GM19324 (cell line): ENCODE data around the gene APBA2.
"Not testable (repeated sequence)": the region's sequence is repeated elsewhere in the genome, so short reads cannot be mapped to it uniquely, and the experiment has no call there.

Experiments
- ATAC-seq: cut with Tn5 transposase; IDR thresholded peaks from one replicate; pipeline ENCODE4 v1.9.1; 2021; ENCODE audit warnings: mild to moderate bottlenecking, moderate library complexity; ENCODE audit not compliant: unreplicated experiment, low FRiP score

Gene APBA2

DNA sequence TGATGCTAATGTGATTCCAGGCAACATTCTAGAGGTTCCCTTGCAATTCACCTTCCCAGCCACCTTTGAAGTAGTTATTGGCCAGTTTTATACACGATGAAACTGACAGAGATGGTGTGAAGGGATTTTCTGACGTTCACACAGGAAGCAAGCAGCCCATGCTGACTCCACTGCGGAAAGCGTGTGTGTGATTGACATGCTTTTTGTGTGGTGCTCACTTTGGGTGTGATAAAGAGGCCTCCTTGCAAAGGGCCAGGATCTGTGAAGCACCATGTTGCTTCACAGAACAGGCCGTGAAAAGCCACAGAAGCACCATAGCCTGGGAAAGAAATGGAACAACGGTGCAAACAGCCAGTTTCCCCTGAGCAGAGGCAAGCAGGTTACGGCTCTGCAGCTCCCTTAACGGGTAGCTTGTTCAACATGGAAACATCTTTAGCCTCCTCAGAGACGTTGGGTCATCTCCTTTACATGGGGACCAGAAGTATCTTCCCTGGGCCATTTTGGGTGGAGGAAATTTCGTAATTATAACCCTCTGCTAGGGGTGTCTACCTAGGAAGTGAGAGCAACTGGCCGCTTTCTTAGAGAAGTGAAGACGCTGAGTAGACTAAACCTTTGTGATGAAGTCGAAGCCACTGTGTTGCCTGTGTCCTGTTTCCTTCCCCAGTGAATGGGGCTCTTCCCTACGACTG, 108.5 kb downstream of the APBA2 start:
- ATAC-seq = no peak

DNA sequence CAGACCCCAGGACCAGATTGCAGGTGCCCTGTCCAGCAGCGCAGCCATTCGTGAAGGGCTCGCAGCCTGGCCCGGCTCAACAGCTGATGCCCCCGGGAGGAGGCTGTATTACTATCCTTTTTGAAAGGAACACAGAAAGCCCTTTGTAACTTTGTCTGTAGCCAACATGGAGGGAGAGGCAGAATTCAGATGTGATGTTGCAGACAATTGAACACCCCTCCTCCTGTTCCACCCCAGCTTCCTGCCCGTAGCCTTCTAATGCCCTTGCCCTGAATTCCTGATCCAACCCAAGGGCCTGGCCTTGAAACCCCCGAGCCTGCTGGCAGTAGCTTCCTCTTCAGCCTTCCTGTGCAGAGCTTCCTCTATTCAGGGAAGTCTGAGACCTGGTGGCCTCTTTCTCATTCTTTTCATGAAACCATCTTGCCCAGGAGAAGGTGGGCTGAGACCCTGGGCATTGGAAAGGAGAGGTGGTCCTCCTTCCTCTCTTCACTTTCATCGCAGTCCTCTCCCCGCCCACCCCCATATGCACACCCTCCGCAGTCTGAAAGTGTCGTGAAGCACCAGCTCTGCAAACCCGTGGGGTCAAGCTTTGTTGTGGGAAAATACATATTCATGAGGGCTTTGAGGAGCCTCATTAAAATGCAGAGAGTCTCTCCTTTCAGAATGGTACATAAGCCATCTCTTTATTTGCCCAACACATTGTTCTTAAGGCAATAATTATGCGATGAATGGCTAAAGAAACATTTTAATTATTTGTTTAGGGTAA, 109.2 kb downstream of the APBA2 start:
- no peak for ATAC-seq

DNA sequence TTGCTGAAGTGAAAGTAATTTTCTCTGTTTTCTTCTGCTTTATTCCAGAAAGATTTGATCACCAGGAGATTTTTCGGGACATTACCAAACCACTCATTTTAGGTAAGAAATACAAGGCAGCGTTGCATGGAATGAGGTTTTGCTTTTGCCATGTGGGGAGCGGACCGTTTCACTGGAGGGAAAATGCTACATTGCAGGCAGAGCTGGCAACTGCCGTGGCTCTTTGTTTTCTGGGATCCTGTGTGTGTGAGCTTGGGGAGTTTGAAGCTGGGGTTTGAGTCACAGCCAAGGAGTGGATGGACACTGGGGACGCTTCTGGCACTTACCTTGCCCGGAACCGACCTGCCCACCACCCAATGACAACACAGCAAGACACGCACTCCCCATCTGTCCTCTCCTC, 109.9 kb downstream of the APBA2 start:
- no peak for ATAC-seq

DNA sequence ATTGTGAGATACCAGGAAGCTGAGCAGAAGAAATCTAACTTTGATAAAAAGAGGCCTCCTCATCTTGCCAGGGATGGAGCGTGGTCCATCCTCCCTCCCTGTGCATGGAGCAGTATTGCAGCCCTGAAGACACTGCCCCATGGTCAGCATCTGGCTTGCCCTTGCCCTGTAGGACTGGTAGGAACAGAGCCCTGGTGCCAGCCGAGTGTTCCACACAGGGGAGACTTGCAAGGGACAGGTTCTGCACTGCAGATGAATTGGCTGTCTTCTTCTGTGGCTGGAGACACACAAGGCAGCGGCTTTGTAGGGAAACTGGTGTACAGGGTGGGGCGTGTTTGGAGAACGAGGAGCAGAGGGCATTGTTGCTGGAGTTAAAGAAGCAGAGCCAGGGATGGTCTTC, 110.5 kb downstream of the APBA2 start:
- ATAC-seq = no peak

DNA sequence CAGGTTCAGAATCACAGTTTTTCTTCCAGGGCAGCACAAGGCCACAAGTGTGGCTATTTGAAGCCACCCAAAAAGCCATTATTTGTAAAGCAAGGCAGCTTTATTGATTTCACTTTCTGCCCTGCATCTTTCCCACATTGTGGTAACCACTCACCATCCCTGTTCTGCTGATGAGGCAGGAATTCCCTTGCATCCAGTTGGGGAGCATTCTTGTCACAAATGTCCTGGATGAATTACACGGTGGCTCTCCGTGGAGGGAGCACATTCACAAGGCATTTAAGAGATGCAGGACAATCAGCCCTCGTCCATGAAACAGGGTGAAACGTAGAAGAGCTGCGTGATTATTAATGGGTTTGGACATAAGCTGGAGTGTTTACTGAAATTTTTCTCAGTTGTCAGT, 111.2 kb downstream of the APBA2 start:
- ATAC-seq = no peak

DNA sequence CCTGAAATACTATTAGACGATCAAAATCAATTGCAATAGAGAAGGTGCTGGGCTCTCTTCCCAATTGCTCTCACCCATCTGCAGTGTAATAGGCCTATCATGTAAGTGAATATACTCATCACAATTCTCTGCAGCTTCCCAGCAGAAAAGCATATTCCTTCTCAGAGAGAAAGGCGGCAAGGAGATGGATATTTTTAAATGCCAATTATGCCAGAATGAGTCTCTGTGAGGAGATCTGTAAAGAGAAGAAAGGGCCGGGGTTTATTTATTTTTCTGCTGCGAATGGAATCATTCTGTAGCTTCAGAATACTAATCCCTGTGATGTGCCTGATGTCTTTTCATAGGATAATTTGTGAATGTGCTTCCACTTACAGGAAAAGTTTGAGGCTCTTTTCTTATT, 112.0 kb downstream of the APBA2 start:
- ATAC-seq = no peak

DNA sequence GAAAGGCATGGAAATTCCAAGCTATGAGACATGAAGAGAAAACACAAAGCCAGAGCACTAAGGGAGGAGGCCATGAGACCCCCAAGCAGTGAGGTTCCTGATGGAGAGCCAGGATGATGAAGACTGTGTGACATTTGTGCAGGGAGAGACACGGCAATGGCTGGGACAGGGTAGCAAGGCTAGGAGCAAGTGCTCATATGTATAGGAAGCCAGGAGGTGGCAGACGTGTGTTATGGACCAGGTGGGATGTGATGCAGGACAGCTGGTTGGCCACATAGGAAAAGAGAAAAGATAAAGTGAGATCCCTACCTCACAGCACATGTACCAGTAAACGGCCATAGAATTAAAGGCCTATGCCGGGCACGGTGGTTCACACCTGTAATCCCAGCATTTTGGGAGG, 112.7 kb downstream of the APBA2 start:
- ATAC-seq = no peak

DNA sequence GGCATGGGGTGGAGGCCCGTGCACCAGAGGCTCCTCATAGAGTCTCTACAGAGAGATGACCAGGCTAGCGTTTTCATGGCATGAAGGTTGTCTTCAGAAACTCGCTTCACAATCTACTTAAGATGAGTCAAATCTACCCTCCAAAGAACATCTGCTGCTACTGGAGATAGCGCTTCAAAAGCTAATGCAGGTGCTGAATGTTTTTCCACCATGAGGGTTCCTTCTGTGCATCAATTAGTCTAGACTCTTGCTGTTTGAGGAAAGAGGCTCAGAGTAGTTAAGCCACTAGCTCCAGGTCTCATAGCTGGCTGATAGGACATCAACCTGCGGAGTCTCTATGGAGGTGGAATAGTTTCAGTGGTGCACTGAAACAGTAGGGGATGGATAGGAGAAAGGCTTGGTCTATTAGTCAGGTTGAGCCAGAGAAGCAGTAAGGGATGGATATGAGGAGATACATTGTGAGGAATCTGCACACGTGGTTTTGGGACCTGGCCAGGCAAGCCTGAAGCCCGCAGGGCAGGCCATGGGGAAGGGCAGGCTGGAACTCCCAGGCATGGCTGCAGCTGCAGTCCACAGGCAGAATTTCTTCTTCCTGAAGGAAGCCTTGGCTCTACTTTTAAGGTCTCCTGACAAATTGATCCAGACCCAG, 117.5 kb downstream of the APBA2 start:
- ATAC-seq = no peak

DNA sequence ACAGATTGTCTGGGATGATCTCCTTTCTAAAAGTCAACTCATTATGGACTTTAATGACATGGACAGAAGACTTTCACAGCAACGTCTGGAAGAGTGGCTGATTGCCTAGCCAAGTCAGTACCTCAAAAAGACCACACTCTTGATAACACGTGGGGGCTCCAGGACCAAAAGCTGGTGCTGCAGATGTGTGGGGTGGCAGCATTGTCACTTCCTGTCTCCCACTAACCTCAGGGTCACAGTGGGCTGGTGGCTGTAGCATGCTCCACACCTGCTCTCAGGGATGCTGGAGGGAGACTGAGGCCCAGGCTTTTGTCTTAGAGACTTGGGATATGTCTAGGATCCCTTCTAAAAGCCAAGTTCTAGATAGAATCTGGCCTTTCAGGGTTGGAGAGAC, 118.1 kb downstream of the APBA2 start:
- no peak for ATAC-seq

DNA sequence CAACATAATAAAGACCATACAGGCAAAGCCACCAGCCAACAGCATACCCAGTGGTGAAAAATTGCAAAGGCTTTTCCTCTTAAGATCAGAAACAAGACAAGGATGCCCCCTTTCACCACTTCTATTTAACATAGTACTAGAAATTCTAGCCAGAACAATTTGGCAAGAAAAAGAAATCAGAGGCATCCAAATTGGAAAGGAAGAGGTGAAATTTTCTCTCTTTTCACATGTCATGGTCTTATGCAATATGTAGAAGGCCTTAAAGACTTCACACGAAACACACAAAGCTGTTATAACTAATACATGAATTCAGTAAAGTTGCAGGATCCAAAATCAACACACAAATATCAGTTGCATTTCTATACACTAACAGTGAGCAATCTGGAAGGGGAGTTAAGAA, 120.2 kb downstream of the APBA2 start:
- no peak for ATAC-seq

DNA sequence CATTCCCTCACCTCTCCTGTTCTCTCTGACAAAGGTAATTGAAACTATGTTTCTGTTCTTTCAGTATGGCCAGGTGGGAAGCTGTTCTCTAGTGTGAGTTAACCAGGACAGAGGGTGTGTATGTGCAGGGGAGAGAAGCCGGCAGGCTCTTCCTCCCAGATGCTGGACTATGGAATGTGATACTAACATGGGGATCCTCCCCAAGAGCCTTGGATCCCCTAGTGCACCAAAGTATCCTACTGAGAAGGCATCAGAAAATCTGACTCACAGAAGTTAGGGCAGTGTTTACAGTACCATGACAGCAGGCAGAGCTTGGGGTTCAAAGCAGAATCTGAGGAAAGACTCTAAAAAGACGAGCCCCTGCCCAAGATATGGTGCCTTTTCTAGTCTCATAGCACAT, 123.1 kb downstream of the APBA2 start:
- no peak for ATAC-seq

DNA sequence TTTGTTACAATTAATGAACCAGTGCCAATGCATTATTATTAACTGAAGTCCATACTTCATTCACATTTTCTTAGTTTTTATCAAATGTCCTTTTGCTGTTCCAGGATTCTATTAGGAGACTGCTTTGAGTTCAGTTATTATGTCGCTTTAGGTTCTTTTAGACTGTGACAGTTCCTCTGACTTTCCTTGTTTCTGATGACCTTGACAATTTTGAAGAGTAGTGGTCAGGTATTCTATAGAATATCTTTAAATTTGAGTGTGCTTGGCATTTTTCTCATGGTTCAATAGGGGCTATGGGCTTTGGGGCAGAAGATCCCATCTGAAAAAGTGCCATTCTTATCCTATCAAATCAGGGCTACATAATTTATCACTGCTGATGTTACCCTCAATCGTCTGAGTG, 126.3 kb downstream of the APBA2 start:
- ATAC-seq = no peak

DNA sequence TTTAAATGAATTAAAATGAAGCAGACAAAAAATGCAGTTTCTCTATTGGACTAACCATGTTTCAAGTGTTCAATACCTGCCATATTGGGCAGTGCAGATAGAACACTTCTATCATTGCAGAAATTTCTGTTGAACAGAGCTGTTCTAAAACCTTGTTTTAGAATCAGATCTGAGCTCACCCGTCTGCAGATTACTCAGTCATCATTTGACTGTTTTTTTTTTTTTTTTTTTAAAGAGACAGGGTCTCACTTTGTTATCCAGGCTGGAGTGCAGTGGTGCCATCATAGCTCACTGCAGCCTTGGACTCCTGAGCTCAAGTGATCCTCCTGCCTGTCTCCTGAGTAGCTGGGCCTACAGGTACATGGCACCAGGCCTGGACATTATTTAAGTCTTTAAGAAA, 128.7 kb downstream of the APBA2 start:
- ATAC-seq = no peak

DNA sequence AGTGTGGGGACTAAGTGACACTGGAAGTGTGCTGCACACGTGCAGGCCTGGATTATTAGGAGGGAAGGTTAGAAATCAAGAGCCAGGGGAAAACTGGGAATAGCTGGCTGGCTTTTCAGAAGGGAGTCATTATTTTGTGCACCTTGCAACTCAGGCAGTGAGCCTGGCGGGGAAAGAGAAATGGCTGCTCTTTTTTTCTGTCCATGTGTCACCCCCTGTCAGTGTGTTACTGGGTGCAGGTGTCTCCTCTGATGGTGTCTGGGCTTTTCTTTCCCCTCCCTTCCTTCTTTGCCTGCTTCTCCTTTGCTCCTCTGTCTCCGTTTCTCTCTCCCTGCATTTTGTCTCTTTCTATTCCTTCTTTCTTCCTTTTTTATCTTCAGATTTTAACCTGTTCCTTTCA, 130.7 kb downstream of the APBA2 start:
- ATAC-seq = no peak

DNA sequence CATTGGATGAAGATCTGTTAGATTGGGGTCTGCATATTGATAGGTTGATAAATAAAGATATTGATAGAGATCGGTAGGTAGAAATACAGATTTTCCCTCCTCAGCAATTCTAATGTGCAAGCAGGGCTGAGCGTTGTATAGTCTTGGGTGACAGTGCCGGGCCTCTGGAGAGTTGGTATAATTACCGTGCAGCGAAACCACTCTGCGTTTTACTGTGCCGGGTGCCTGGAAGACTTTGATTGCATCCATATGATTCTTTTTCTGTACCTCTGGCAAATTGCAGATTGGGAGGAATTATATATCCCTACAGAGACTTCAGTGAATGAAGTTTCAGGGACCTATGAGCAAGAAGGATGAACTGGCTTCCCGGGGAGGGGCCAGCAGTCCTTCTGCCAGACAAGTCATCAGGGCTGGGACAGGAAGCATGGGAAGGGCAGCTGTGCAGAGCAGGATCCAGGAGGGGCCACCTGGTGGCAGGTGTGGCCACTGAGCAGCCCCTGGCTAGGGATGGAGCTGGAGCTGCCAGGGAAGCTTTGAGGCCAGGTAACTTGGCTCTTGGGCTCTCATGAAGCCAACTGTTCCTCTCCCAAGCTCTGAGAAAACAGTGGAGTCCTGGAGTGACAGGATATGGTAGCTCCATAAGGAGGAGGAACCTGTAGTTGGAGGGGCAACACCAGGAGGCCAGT, 132.5 kb downstream of the APBA2 start:
- no peak for ATAC-seq

DNA sequence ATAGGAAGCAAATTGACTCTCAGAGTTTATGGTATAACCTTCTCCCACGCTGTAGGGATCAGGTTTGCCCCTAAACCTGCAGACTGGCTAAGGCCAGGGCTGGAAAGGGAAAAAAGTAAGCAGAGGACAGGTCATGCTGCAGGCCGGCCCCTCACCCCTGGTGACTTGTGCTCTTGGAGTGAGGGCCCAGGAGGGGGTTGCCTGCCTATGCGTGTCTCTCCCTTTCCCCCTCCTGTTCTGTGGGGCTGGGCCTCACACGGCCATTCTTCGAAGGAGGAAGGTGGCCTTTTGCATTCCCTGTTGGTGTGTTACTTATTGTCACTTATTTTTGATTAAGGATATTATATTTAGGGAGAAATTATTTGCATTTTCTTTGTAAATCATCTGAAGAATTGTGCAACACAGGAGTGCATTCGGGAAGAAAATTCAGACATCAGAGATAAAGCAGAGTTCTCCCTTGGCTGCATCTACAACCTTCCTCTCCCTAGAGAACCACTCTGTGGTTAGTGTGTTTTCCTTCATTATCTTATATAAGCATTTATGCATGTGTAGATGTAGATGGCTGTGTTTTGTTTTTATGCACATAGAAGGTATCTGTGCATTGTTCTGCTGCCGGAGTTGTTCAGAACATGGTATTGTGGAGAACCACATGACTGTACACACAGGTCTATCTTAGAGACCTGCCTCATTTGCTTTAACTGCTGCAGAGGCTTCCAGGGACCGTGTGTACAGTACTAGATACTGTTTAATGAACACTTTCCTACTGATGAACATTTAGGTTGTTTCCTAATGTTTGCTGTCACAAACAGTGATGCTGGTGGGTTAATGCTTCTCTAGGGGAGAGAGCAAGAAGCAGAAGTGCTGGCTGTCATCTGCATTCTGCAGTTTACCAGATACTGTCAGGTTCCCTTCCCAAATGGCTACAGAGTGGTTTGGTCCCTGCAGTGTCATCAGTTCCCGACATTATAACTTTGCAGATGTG, 133.5 kb downstream of the APBA2 start:
- ATAC-seq = no peak

DNA sequence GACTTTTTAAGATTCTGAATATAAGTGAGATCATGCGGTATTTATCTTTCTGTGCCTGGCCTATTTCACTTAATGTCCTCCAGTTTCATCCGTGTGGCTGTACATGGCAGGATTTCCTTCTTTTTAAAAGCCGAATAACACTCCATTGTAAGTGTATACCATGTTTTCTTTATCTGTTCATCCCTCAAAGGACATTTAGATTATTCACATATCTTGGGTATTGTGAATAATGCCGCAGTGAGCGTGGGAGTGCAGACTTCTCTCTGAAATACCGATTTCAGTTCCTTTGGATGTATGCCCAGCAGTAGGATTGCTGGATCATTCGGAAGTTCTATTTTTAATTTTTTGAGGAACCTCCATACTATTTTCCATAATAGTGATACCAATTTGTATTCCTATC, 136.1 kb downstream of the APBA2 start:
- no peak for ATAC-seq

DNA sequence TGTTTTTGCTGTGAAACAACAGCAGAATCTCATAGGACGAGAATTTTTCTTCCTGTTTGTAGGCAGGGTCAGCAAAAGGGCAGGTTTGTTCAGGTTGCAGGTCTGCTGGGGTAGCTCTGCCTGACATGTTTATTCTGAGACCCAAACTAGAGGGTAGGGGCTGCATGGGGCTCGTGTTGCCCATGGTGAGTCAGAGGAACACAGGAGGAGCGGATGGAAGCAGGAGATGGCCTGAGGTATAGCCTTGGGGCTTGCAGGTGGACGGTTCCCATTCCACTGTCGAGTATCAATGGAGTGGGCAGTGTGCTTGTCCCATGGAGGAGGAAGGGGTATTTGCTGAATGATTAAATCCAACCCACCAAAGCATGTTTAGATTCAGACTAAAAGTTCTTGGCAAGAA, 138.9 kb downstream of the APBA2 start:
- no peak for ATAC-seq

DNA sequence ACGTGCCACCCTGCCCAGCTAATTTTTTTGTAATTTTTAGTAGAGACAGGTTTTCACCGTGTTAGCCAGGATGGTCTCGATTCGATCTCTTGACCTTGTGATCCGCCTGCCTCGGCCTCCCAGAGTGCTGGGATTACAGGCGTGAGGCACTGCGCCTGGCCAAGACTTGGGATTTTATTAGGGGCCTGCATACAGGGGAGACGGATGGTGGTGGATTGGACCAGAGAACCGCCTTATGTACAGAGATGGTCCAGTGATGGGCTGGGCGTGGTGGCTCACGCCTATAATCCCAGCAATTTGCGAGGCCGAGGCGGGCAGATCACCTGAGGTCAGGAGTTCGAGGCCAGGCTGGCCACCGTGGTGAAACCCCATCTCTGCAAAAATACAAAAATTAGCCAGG, 139.6 kb downstream of the APBA2 start:
- not testable (repeated sequence) for ATAC-seq

DNA sequence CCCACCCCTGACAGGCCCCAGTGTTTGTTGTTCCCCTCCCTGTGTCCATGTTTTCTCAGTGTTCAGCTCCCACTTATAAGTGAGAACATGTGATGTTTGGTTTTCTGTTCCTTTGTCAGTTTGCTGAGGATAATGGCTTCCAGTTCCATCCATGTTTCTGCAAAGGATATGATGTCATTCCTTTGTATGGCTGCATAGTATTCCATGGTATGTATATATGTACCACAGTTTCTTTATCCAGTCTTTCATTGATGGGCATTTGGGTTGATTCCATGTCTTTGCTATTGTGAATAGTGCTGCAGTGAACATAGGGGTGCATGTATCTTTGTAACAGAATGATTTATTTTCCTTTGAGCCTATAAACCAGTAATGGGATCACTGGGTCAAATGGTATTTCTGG, 142.4 kb downstream of the APBA2 start:
- not testable (repeated sequence) for ATAC-seq
